C1 segment of cervical spinal cord (tissue), 14 donors: ENCODE measurements around the gene CHN2.

Experiments
- DNase-seq, 14 donors: peaks; one replicate each; lab custom pipeline; 2025; lab: John Stamatoyannopoulos, UW

CHN2 gene

GRCh38 chr7:29224726-29225125 lies 30.2 kb downstream of the CHN2 start:
- DNase-seq = no peak

- DNase-seq = no peak
Measured at GRCh38 chr7:29228289-29229011, 33.9 kb downstream of the CHN2 start.

DNA sequence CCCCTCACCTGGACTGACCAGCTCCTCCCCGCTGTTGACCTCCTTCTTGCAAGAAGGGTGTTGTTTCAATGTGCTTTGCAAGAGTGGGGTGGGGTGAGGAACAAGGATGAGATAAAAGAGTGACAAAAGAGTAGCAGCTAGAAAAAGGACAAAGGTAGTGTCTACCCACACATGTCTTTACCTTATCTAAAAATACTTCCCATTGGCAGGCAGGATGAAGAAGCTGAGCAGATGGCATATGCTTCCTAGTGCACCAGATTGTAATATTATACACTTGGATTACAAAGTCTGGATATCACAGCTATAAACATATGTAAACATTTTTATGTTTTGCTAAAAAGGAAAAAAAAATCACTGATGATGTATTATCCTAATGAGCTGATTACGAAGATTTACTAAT lies 34.5 kb downstream of the CHN2 start:
- DNase-seq = peak in 1 of 14 donors; percentile 92

DNA sequence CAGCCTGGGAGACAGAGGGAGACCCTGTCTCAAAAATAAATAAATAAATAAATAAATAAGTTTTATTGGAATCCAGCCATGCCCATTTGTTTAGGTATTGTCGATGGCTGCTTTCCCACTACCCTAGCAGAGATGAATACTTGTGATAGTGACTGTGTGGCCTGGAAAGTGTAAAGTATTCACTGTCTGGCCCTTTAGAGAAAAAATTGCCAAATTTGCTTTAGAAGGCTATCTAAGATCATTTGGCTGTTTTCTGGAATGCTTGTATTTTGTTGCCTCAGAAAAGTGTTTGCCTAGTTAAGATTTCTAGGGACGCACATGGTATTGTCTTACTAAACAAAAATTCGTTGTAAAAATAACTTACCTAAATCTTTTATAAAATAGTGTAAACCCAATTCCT lies 35.4 kb downstream of the CHN2 start:
- no peak for DNase-seq

DNA sequence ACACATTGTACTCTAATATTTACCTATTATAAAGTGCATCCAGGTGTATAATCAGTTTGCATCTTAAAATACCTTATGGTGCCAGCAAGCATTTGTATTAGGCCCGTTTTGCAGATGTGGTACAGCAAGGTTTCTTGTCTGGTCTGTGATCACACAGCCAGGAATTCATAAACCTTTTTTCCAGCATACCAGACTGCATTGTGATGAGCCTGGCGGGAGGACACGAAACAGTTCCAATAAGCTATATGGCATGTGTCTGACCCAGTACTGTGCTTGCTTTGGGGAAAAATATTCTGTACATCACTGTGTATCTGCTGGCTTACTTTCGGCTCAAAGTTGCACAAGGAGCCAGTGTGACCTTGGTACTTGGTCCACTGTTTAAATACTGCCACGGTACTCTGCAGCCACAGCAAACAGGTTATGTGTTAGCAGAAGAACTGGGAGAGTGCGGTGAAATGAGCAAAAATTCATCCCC lies 36.3 kb downstream of the CHN2 start:
- DNase-seq = peak in 1 of 14 donors; percentile 51

DNA sequence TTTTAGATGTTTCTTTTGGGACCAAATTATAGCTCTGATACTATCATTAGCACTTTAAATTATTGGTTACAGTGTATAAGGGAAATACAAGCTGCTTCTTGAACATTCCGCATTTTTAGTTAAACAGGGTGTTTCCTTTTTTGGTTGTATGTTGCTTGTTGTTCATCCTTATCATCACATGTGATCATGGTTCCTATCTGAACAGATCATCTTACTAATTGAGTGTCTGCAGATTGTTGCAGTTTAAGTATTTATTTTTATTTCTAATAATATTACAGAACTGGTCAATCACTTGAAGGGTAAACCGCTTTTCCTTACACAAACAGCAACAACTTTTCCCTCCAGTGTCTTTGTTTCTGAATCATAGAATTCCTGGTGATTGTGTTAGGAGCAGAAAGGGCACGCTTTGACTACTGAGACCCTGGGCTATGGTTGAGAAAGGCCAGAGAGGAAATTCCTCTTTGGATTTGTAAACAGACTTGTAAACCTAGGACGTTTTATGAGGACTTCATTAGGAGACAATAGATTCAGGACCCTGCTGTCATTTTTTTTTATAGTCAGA lies 37.2 kb downstream of the CHN2 start:
- DNase-seq = peak in 1 of 14 donors; percentile 45

GRCh38 chr7:29234438-29234837 lies 39.9 kb downstream of the CHN2 start:
- DNase-seq = no peak

GRCh38 chr7:29236071-29236580 lies 41.6 kb downstream of the CHN2 start:
- DNase-seq = no peak

DNA sequence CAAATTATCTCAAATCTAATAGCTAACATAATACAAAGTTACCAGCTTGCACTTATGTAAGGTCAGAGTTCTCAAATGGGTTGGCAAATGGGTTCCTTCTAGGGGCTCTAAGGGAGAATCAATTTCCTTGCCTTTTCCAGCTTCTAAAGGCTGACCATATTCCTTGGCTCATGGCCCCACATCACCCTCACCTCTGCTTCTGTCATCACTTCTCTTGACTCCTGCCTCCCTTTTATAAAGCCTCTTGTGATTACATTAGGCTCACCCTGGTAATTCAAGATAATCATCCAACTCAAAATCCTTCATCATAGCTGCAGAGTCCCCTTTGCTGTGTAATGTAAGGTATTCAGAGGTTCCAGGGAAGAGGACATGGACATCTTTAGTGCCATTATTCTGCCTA lies 42.1 kb downstream of the CHN2 start:
- DNase-seq = no peak

DNA sequence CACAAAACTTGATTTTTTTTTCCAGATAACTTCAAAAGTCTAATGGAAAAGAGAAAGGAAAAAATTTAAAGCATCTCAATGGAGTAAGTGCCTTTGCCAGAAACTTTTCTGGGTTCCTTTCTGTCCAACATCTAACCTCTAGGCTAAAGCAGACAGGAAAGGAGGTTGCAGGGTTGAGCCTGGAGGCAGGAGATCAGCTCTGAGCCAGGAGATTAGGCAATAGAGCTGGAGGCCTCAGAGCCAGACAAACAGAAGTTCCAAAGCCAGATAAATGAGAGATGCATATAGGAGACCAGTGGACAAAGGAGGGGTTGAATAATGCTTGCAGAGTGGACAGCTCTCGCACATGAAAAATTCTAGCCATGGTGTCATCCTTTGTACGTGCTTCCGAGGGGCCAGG lies 42.9 kb downstream of the CHN2 start:
- no peak for DNase-seq

GRCh38 chr7:29239638-29240037 lies 45.1 kb downstream of the CHN2 start:
- no peak for DNase-seq

GRCh38 chr7:29242265-29242664 lies 47.7 kb downstream of the CHN2 start:
- DNase-seq = no peak

DNA sequence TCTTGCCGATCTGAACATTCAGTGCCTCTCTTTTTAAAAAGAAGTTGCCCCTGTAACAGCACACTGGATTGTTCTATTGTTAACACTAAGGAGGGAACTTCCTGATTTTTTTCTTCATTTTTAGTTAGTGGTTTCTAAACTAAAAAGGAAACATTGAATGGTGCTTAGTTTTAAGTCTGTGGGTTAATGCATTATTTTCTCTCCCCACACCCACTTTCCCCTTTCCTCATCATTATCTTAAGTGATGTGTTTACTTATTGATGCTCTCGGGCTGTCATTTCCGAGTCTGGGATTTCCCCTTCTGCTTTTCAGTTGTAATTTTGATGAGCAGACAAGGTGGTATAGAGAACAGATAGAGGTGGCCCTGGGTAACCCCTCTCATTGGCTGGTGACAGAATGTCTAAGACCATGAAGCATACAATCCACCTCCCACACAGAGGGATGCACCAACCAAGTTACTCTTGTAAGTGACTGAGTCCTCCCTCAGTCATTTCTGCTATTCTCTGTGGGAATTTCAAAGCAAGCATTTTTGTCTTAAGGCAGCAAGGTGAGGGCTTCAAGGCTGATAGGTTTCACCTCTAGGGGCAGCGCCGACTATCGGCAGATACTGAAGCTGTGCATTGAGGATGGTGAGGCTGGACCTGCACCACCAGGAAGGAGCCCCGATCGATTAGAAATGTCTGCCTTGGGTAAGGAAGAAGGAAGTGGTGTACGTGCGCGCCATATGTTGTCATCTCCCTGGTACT lies 49.5 kb downstream of the CHN2 start:
- no peak for DNase-seq

GRCh38 chr7:29247224-29247962 lies 52.8 kb downstream of the CHN2 start:
- no peak for DNase-seq

GRCh38 chr7:29247963-29248236 lies 53.3 kb downstream of the CHN2 start:
- DNase-seq = no peak

DNA sequence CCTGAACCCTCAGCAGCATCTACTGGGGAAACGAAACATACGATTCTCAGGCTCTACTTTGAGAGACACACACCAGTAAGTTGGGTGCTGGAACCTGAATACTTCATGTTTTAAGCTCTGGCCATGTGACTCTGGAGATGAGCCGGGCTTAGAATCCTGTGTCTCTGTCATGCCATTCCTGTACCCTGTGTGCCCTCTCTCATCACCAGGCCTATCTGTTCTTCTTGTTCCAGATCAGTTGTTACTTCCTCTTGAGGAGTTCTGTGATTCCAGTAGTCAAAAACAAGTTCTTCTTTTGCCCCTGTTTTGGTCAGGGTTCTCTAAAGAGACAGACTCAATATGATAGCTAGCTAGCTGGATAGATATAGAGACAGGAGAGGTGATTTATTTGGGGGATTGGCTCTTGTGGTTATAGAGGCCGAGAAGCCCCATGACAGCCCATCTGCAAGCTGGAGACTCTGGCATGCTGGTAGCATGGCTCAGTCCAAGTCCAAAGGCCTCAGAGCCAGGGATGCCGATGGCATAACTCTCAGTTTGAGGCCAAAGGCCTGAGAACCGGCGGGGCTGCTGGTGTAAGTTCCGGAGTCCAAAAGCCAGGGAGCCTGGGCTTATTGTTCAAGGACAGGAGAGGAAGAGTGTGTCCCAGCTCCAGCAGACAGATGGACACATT lies 54.3 kb downstream of the CHN2 start:
- DNase-seq = peak in 2 of 14 donors; percentile 38 to 76

GRCh38 chr7:29249383-29249750 lies 54.8 kb downstream of the CHN2 start:
- DNase-seq = no peak

GRCh38 chr7:29249860-29250259 lies 55.3 kb downstream of the CHN2 start:
- no peak for DNase-seq

DNA sequence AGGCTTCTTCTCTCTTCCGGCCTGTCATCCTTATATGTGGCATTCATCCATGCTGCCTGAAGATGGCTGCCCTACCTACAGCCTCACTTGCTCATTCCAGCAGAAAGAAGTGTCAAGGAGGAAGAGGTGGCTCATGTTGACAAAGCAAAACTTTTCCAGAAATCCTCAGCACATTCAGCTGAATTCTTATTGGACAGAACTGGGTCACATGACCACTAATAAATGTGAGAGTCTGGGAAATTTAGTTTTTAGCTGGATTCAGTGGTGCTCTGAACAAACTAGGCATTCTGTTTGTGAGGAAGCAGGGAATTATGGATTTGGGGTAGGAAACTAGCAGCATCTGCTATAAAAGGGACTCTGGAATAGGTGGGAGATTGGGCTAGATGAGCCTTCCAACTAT lies 58.6 kb downstream of the CHN2 start:
- DNase-seq = no peak

DNA sequence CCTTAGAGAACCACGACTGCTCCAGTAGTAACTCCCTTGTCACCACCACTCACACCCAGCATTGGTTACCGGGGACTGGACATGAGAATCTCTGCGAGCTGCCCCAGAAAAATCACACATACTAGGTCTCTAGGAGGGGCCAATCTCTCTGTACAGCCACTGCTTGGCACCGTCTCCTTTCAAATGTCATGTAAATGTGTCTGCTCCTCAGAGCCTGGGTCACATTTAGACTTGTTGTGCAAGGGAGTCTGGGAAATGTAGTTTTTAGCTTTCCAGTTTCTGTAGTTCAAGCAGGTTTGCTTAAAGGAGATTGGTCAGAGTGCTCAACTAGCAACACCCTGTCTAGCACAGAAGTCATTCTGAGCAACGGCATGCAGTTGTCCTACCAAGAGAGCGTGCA lies 60.0 kb downstream of the CHN2 start:
- DNase-seq = no peak

- no peak for DNase-seq
Measured at GRCh38 chr7:29255199-29255878, 60.8 kb downstream of the CHN2 start.
